ENCODE results near the gene P2RX7. TPM values are rescaled to one million over a fixed set of nuclear protein-coding genes. Genes with fewer than 3 reads are reported as not detected.

The P2RX7 gene
- total and polyA plus RNA-seq, 9 donors = 0.78 to 2.5 (median 1.3) TPM

Other genes starting within 250 kb of the P2RX7 start
- gene SPPL3, start 228.5 kb upstream of the P2RX7 start, total RNA-seq = 10.2 TPM
- 10 to 100 TPM; 39.6 to 68.2 (median 54.6) TPM for gene SPPL3, start 228.5 kb upstream of the P2RX7 start, polyA plus RNA-seq (ENCODE audit: insufficient read depth in 1 of 8, insufficient read length in 8 of 8, low replicate concordance in 1 of 8)
- gene HNF1A, start 154.3 kb upstream of the P2RX7 start, total RNA-seq = 0.04 TPM
- gene HNF1A, start 154.3 kb upstream of the P2RX7 start, polyA plus RNA-seq (ENCODE audit: insufficient read depth in 1 of 8, insufficient read length in 8 of 8, low replicate concordance in 1 of 8) = 1 to 10 TPM in 1 of 8 donors, under 1 TPM in 3, not detected in 4; 0.05 to 2.9 (median 0.16) TPM
- 10.8 TPM for gene C12orf43, start 116.4 kb upstream of the P2RX7 start, total RNA-seq
- 10 to 100 TPM in 7 of 8 donors, 1 to 10 TPM in 1; 9.8 to 15.3 (median 12.0) TPM for gene C12orf43, start 116.4 kb upstream of the P2RX7 start, polyA plus RNA-seq (ENCODE audit: insufficient read depth in 1 of 8, insufficient read length in 8 of 8, low replicate concordance in 1 of 8)
- gene OASL, start 93.6 kb upstream of the P2RX7 start, total RNA-seq = 0.09 TPM
- gene OASL, start 93.6 kb upstream of the P2RX7 start, polyA plus RNA-seq (ENCODE audit: insufficient read depth in 1 of 8, insufficient read length in 8 of 8, low replicate concordance in 1 of 8) = under 1 TPM in 6 of 8 donors, not detected in 2; 0.04 to 0.17 (median 0.10) TPM
- 12.1 TPM for gene P2RX4, start 77.3 kb downstream of the P2RX7 start, total RNA-seq
- gene P2RX4, start 77.3 kb downstream of the P2RX7 start, polyA plus RNA-seq (ENCODE audit: insufficient read depth in 1 of 8, insufficient read length in 8 of 8, low replicate concordance in 1 of 8) = 10 to 100 TPM in 6 of 8 donors, 1 to 10 TPM in 2; 9.7 to 16.2 (median 13.4) TPM
- 12.1 TPM for gene CAMKK2, start 163.8 kb downstream of the P2RX7 start, total RNA-seq
- gene CAMKK2, start 163.8 kb downstream of the P2RX7 start, polyA plus RNA-seq (ENCODE audit: insufficient read depth in 1 of 8, insufficient read length in 8 of 8, low replicate concordance in 1 of 8) = 10 to 100 TPM; 20.5 to 29.5 (median 23.6) TPM
- gene ANAPC5, start 219.5 kb downstream of the P2RX7 start, total RNA-seq = 114 TPM
- 100 to 1,000 TPM in 5 of 8 donors, 10 to 100 TPM in 3; 93.3 to 109 (median 104) TPM for gene ANAPC5, start 219.5 kb downstream of the P2RX7 start, polyA plus RNA-seq (ENCODE audit: insufficient read depth in 1 of 8, insufficient read length in 8 of 8, low replicate concordance in 1 of 8)

Measured in muscle of leg (tissue), 9 donors.